ENCODE results near the gene SEMA6B. TPM values are rescaled to one million over a fixed set of nuclear protein-coding genes. Genes with fewer than 3 reads are reported as not detected.

The SEMA6B gene
- total RNA-seq, 1 experiment from 2014 or later, result 38.4 TPM

DNA sequence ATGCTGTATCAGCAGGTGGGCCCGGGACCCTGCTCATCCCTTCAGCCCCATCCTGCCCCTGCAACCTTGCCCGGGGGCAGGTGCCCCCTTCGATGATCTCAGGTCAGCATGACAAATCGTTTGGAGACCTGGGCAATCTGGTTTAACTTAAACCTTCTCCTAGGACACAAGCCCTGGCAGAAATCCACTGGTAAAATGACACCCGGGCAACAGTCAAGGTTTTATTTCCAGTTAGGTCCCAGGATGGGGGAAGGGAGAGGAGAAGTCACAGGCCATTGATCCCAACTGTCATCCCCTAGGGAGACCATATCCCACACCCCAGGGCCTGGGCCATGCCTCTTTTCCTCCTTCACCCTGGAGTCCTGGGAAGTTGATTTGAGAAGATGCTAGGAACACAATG is 22.7 kb downstream of the SEMA6B start:
- Histone ChIP-seq H2AFZ (ENCODE audit: low read length) (no peak overlapping the region), H3K9ac (ENCODE audit: extremely low read depth, insufficient read length, low read length) (no peak overlapping the region), H2BK5ac (ENCODE audit: insufficient read length, low read length) (no peak overlapping the region), H4K20me1 (ENCODE audit: control insufficient read depth, insufficient read depth, insufficient read length) (no peaks in the 10 kb centered on the region), H3K23me2 (ENCODE audit: insufficient read length, low read depth, low read length, poor library complexity, severe bottlenecking) (peaks cover 3% of the 10 kb centered on the region), H3K79me1 (ENCODE audit: insufficient read depth, low read depth, low read length, poor library complexity, severe bottlenecking) (no peaks in the 10 kb centered on the region), H3K4me1 (ENCODE audit: insufficient read depth, low read length) (no peaks in the 10 kb centered on the region), H3K9me3 (ENCODE audit: control insufficient read depth, low read depth, low read length) (no peaks in the 10 kb centered on the region), H2BK20ac (ENCODE audit: low read depth, low read length, poor library complexity, severe bottlenecking) (no peak overlapping the region), H4K91ac (ENCODE audit: insufficient read length, low read depth, low read length) (no peak overlapping the region), H3K23ac (ENCODE audit: insufficient read length, low read depth, low read length) (no peak overlapping the region), H3K4me2 (ENCODE audit: insufficient read depth, insufficient read length, low read length) (no peak overlapping the region), H3K4ac (ENCODE audit: low read depth, low read length) (no peak overlapping the region), H3K18ac (ENCODE audit: insufficient read length, low read depth, low read length) (no peak overlapping the region), H3K79me2 (ENCODE audit: insufficient read depth, low read length) (no peaks in the 10 kb centered on the region), H2BK12ac (ENCODE audit: insufficient read length, low read depth, low read length) (no peak overlapping the region), H3K56ac (ENCODE audit: insufficient read length, low read depth, low read length) (no peak overlapping the region), H3K27ac (ENCODE audit: insufficient read length, low read depth, low read length) (no peak overlapping the region), H3T11ph (ENCODE audit: low read length) (no peak overlapping the region), H4K8ac (replicated peaks; ENCODE audit: insufficient read length, low read depth, low read length) (no peak overlapping the region), H2BK120ac (ENCODE audit: low read depth, low read length, poor library complexity, severe bottlenecking) (no peak overlapping the region), H2BK15ac (ENCODE audit: low read depth, low read length) (no peak overlapping the region), H3K27me3 (ENCODE audit: insufficient read depth, low read length) (no peaks in the 10 kb centered on the region; the same call in 1 of the 2 replicates), H3K14ac (ENCODE audit: insufficient read depth, low read length) (no peak overlapping the region), H4K5ac (ENCODE audit: insufficient read length, low read depth, low read length) (no peak overlapping the region), H2AK5ac (ENCODE audit: insufficient read length, low read length) (no peak overlapping the region)
- Mint-ChIP-seq H3K27me3 (ENCODE audit: low read depth) (peaks cover 55% of the 10 kb centered on the region), H3K9me3 (peaks cover 0 to 4% of the 10 kb centered on the region in 2 experiments; a peak in 2 of 5 replicates), H3K36me3 (ENCODE audit: insufficient read depth in 1 of 3, low read depth in 3 of 3) (no peaks in the 10 kb centered on the region), H3K4me3 (no peak overlapping the region), H3K27ac (no peak overlapping the region), H3K4me1 (peaks cover 6 to 15% of the 10 kb centered on the region in 2 experiments)
- TF ChIP-seq, protein P1, sequence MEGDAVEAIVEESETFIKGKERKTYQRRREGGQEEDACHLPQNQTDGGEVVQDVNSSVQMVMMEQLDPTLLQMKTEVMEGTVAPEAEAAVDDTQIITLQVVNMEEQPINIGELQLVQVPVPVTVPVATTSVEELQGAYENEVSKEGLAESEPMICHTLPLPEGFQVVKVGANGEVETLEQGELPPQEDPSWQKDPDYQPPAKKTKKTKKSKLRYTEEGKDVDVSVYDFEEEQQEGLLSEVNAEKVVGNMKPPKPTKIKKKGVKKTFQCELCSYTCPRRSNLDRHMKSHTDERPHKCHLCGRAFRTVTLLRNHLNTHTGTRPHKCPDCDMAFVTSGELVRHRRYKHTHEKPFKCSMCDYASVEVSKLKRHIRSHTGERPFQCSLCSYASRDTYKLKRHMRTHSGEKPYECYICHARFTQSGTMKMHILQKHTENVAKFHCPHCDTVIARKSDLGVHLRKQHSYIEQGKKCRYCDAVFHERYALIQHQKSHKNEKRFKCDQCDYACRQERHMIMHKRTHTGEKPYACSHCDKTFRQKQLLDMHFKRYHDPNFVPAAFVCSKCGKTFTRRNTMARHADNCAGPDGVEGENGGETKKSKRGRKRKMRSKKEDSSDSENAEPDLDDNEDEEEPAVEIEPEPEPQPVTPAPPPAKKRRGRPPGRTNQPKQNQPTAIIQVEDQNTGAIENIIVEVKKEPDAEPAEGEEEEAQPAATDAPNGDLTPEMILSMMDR (conservative IDR thresholded peaks at IDR 0.05), result no peak
- DNase-seq, result no peak
- no CpG with 5 or more reads among the region's 5 CpGs for WGBS (ENCODE audit: extremely low coverage, insufficient read length, low lambda C conversion rate)

Measured in H9 (cell line).